Caco-2 (cell line): Measurements from ENCODE around the gene TSPAN4. TPM values are rescaled to one million over a fixed set of nuclear protein-coding genes. Genes with fewer than 3 reads are reported as not detected.
A peak's percentile ranks its signal among the peaks of the same experiment; 100 is the strongest.

Source experiments
- BruUV-seq: library from RNA; stranded (reverse); fragments of 400-500 nt; replicated peaks from 2 replicates; lab custom pipeline; 2021; lab: Mats Ljungman, UMichigan
- CTCF ChIA-PET: fragments of 300-600 bp; sonication (Branson Sonifier 250); formaldehyde crosslinking; loops from one replicate; lab custom pipeline; 2022; ENCODE audit warnings: antibody characterized with exemption; lab: Charles Lee
- POLR2A ChIA-PET: fragments of 300-600 bp; sonication (Branson Sonifier 250); formaldehyde crosslinking; loops from one replicate; lab custom pipeline; 2022; ENCODE audit warnings: antibody characterized with exemption; lab: Charles Lee
- DNase-seq, 2 experiments: peaks; one replicate each; pipeline versions ENCODE4 v3.0.0 to v3.0.0-alpha.2; 2020 to 2022
- H3K27me3 ChIP-seq: replicated peaks from 2 replicates; pipeline ENCODE4 v1.6.0; 2011; ENCODE audit warnings: low read length; ENCODE audit not compliant: control insufficient read depth, insufficient read depth
- H3K36me3 ChIP-seq: 2 replicates; pipeline ENCODE4 v1.5.1; 2011; ENCODE audit warnings: low read length; ENCODE audit not compliant: control insufficient read depth, insufficient read depth
- H3K4me1 ChIP-seq: fragments of 250-450 bp; sonication (Bioruptor Pico); 2 replicates; pipeline ENCODE4 v1.5.1; 2020; ENCODE audit warnings: mild to moderate bottlenecking
- H3K4me3 ChIP-seq: 2 replicates; pipeline ENCODE4 v1.5.1; 2011; ENCODE audit warnings: low read depth, mild to moderate bottlenecking, control low read depth, low read length
- H3K9me3 ChIP-seq: fragments of 250-450 bp; sonication (Bioruptor Pico); 2 replicates; pipeline ENCODE4 v1.5.1; 2020; ENCODE audit warnings: mild to moderate bottlenecking, moderate library complexity
- H3K27ac Mint-ChIP-seq: one replicate; pipeline ENCODE4 v1.8.0; 2022; ENCODE audit warnings: mixed read lengths; ENCODE audit not compliant: unreplicated experiment
- H3K27me3 Mint-ChIP-seq: one replicate; pipeline ENCODE4 v1.8.0; 2022; ENCODE audit warnings: mixed read lengths; ENCODE audit not compliant: insufficient read depth, unreplicated experiment
- H3K36me3 Mint-ChIP-seq: one replicate; pipeline ENCODE4 v1.8.0; 2022; ENCODE audit warnings: mild to moderate bottlenecking, mixed read lengths; ENCODE audit not compliant: insufficient read depth, unreplicated experiment
- H3K4me1 Mint-ChIP-seq: one replicate; pipeline ENCODE4 v1.8.0; 2022; ENCODE audit warnings: low read depth, mixed read lengths; ENCODE audit not compliant: unreplicated experiment
- H3K4me3 Mint-ChIP-seq: one replicate; pipeline ENCODE4 v1.8.0; 2022; ENCODE audit warnings: mild to moderate bottlenecking, moderate library complexity, mixed read lengths; ENCODE audit not compliant: unreplicated experiment
- H3K9me3 Mint-ChIP-seq: one replicate; pipeline ENCODE4 v1.8.0; 2022; ENCODE audit warnings: mixed read lengths; ENCODE audit not compliant: unreplicated experiment
- CTCF ChIP-seq, 2 experiments: fragments of 200-600 bp in 1 of 2; IDR thresholded peaks; 1 replicate in 1 of 2; 2 replicates in 1 of 2; pipeline versions ENCODE4 v1.5.1 to v1.8.0; 2011 to 2022; ENCODE audit warnings: antibody characterized with exemption in 1 of 2, control low read depth in 1 of 2, inconsistent platforms in 1 of 2, low read depth in 1 of 2, low read length in 1 of 2, mild to moderate bottlenecking in 1 of 2, moderate library complexity in 1 of 2; ENCODE audit not compliant: insufficient read depth in 1 of 2, severe bottlenecking in 1 of 2, unreplicated experiment in 1 of 2
- intact Hi-C: fragments of 100-400 bp; cut with micrococcal nuclease; formaldehyde crosslinking; loops from one replicate; pipeline ENCODE4 v1.10.0; 2022; ENCODE audit not compliant: unreplicated experiment
- total RNA-seq: library from RNA; stranded (reverse); gene quantifications from 2 replicates; pipeline ENCODE4 v1.2.3, GENCODE V29; 2022

TSPAN4 gene
- total RNA-seq, 1 experiment from 2014 or later = 95.9 TPM

- Mint-ChIP-seq H3K27ac (peak overlapping the region; percentile 99), H3K27me3 (no peaks in the 10 kb centered on the region), H3K4me1 (no peaks in the 10 kb centered on the region), H3K4me3 (peak overlapping the region; percentile 98), H3K36me3 (peaks cover 67% of the 10 kb centered on the region), H3K9me3 (no peaks in the 10 kb centered on the region)
- H3K4me3 ChIP-seq = peak overlapping the region; percentile 98
- intact Hi-C loops = no loop called here
- CTCF ChIA-PET = no interaction called here
- no peaks in the 10 kb centered on the region for H3K9me3 ChIP-seq
- BruUV-seq = TSS peak; percentile 71
- POLR2A ChIA-PET = interaction anchor here (0.6 to 1.6 kb wide), 10 partner anchors 9 to 117 kb away, joined by 3 to 35 read pairs (median 4); partner anchors contain the start of genes CRACR2B, DEAF1, PNPLA2 and TSPAN4
- peaks cover 14% of the 10 kb centered on the region for H3K36me3 ChIP-seq
- no peak for TF ChIP-seq CTCF (IDR thresholded peaks at IDR 0.05; ENCODE audit: insufficient read depth in 1 of 2, low read depth in 1 of 2, low read length in 1 of 2, severe bottlenecking in 1 of 2, unreplicated experiment in 1 of 2)
- no peaks in the 10 kb centered on the region for H3K27me3 ChIP-seq
- peak in 1 of 2 experiments; percentile 48 for DNase-seq
- H3K4me1 ChIP-seq = peaks cover 8% of the 10 kb centered on the region; the same call in 1 of the 2 replicates
Measured at GRCh38 chr11:810040-810567, 32.5 kb upstream of the TSPAN4 start.

- Mint-ChIP-seq H3K36me3 (peaks cover 75% of the 10 kb centered on the region), H3K4me3 (peak overlapping the region; percentile 98), H3K27ac (peak overlapping the region; percentile 99), H3K27me3 (no peaks in the 10 kb centered on the region), H3K9me3 (no peaks in the 10 kb centered on the region), H3K4me1 (no peaks in the 10 kb centered on the region)
- Histone ChIP-seq H3K4me1 (peaks cover 4% of the 10 kb centered on the region; the same call in 1 of the 2 replicates), H3K27me3 (no peaks in the 10 kb centered on the region), H3K9me3 (no peaks in the 10 kb centered on the region), H3K36me3 (peaks cover 14% of the 10 kb centered on the region), H3K4me3 (peak overlapping the region; percentile 98; the same call in 1 of the 2 replicates)
- intact Hi-C loops = no loop called here
- TF ChIP-seq CTCF (IDR thresholded peaks at IDR 0.05; ENCODE audit: insufficient read depth in 1 of 2, low read depth in 1 of 2, low read length in 1 of 2, severe bottlenecking in 1 of 2, unreplicated experiment in 1 of 2) = no peak
- BruUV-seq = no TSS peak
- POLR2A ChIA-PET = no interaction called here
- DNase-seq = no peak
- CTCF ChIA-PET = interaction anchor here (0.6 kb wide), 1 partner anchor 12 kb away, joined by 4 read pairs; no protein-coding TSS in a partner anchor
Measured at GRCh38 chr11:811446-812245, 31.0 kb upstream of the TSPAN4 start.

- intact Hi-C loops = no loop called here
- CTCF ChIA-PET = interaction anchor here (0.6 kb wide), 1 partner anchor 11 kb away, joined by 4 read pairs; no protein-coding TSS in a partner anchor
- Mint-ChIP-seq H3K27ac (peak overlapping the region; percentile 99), H3K4me1 (no peaks in the 10 kb centered on the region), H3K27me3 (no peaks in the 10 kb centered on the region), H3K36me3 (peaks cover 76% of the 10 kb centered on the region), H3K4me3 (no peak overlapping the region), H3K9me3 (no peaks in the 10 kb centered on the region)
- no peak for TF ChIP-seq CTCF (IDR thresholded peaks at IDR 0.05; ENCODE audit: insufficient read depth in 1 of 2, low read depth in 1 of 2, low read length in 1 of 2, severe bottlenecking in 1 of 2, unreplicated experiment in 1 of 2)
- Histone ChIP-seq H3K27me3 (no peaks in the 10 kb centered on the region), H3K4me3 (no peak overlapping the region), H3K9me3 (no peaks in the 10 kb centered on the region), H3K4me1 (peaks cover 4% of the 10 kb centered on the region; the same call in 1 of the 2 replicates), H3K36me3 (peaks cover 14% of the 10 kb centered on the region)
- no peak for DNase-seq
- POLR2A ChIA-PET = no interaction called here
- no TSS peak for BruUV-seq
Measured at GRCh38 chr11:812390-812789, 30.3 kb upstream of the TSPAN4 start.
